Measurements from ENCODE around the gene COL9A3. TPM values are rescaled to one million over a fixed set of nuclear protein-coding genes. Genes with fewer than 3 reads are reported as not detected.

The COL9A3 gene
- polyA plus RNA-seq, 1 donor from 2014 or later = 3.1 TPM

GRCh38 chr20:62811320-62811719 lies 5.5 kb upstream of the COL9A3 start:
- Histone ChIP-seq H3K27ac (ENCODE audit: low read length) (no peak overlapping the region), H3K4me2 (ENCODE audit: low read length) (no peak overlapping the region), H3K9me2 (ENCODE audit: insufficient read depth, low read length) (no peaks in the 10 kb centered on the region), H3F3A (ENCODE audit: insufficient read depth, low read length, poor library complexity, severe bottlenecking) (no peaks in the 10 kb centered on the region), H3K79me2 (replicated peaks; ENCODE audit: insufficient read depth, low read length) (no peaks in the 10 kb centered on the region), H3K9me3 (ENCODE audit: low read length) (no peaks in the 10 kb centered on the region), H3K9ac (ENCODE audit: low read length) (no peak overlapping the region), H3K36me3 (ENCODE audit: insufficient read depth, low read length) (no peaks in the 10 kb centered on the region), H4K20me1 (ENCODE audit: insufficient read depth) (no peaks in the 10 kb centered on the region), H2AFZ (ENCODE audit: low read depth, low read length) (no peak overlapping the region), H3K27me3 (ENCODE audit: insufficient read depth, low read depth, low read length) (peaks cover 10% of the 10 kb centered on the region), H3K4me3 (ENCODE audit: low read length) (no peak overlapping the region)
- no peak for TF ChIP-seq SMC3 (conservative IDR thresholded peaks at IDR 0.05; ENCODE audit: poor library complexity)
- TF ChIP-seq RAD21 (conservative IDR thresholded peaks at IDR 0.05) = no peak

- no peaks in the 10 kb centered on the region for H3K9me2 ChIP-seq (ENCODE audit: insufficient read depth, low read length)
- no peaks in the 10 kb centered on the region for H4K20me1 ChIP-seq (ENCODE audit: insufficient read depth)
- peaks cover 14% of the 10 kb centered on the region for H3K27me3 ChIP-seq (ENCODE audit: insufficient read depth, low read depth, low read length)
- no peaks in the 10 kb centered on the region for H3K79me2 ChIP-seq (replicated peaks; ENCODE audit: insufficient read depth, low read length)
- H3K9ac ChIP-seq (ENCODE audit: low read length) = no peak overlapping the region
- no peak for TF ChIP-seq SMC3 (conservative IDR thresholded peaks at IDR 0.05; ENCODE audit: poor library complexity)
- no peak for TF ChIP-seq RAD21 (conservative IDR thresholded peaks at IDR 0.05)
- TF ChIP-seq TAF1 (IDR thresholded peaks at IDR 0.05; ENCODE audit: low read depth) = no peak
- H3K9me3 ChIP-seq (ENCODE audit: low read length) = no peaks in the 10 kb centered on the region
- no peak overlapping the region for H3K4me3 ChIP-seq (ENCODE audit: low read length)
- no peak overlapping the region for H3K4me2 ChIP-seq (ENCODE audit: low read length)
- no peaks in the 10 kb centered on the region for H3F3A ChIP-seq (ENCODE audit: insufficient read depth, low read length, poor library complexity, severe bottlenecking)
- H3K36me3 ChIP-seq (ENCODE audit: insufficient read depth, low read length) = no peaks in the 10 kb centered on the region
- H3K27ac ChIP-seq (ENCODE audit: low read length) = no peak overlapping the region
- H2AFZ ChIP-seq (ENCODE audit: low read depth, low read length) = no peak overlapping the region
Measured at GRCh38 chr20:62811720-62812119, 5.1 kb upstream of the COL9A3 start.

- Histone ChIP-seq H3F3A (ENCODE audit: insufficient read depth, low read length, poor library complexity, severe bottlenecking) (no peaks in the 10 kb centered on the region), H3K27me3 (ENCODE audit: insufficient read depth, low read depth, low read length) (peaks cover 17% of the 10 kb centered on the region), H3K9ac (ENCODE audit: low read length) (no peak overlapping the region), H2AFZ (ENCODE audit: low read depth, low read length) (no peak overlapping the region), H3K27ac (ENCODE audit: low read length) (no peak overlapping the region), H3K4me2 (ENCODE audit: low read length) (no peak overlapping the region), H3K4me3 (ENCODE audit: low read length) (no peak overlapping the region), H3K9me2 (ENCODE audit: insufficient read depth, low read length) (no peaks in the 10 kb centered on the region), H3K36me3 (ENCODE audit: insufficient read depth, low read length) (no peaks in the 10 kb centered on the region), H3K79me2 (replicated peaks; ENCODE audit: insufficient read depth, low read length) (no peaks in the 10 kb centered on the region), H3K9me3 (ENCODE audit: low read length) (no peaks in the 10 kb centered on the region), H4K20me1 (ENCODE audit: insufficient read depth) (no peaks in the 10 kb centered on the region)
- no peak for TF ChIP-seq MXI1 (conservative IDR thresholded peaks at IDR 0.05; ENCODE audit: poor library complexity, severe bottlenecking)
- no peak for TF ChIP-seq POLR2AphosphoS5 (IDR thresholded peaks at IDR 0.05)
- TF ChIP-seq TAF1 (IDR thresholded peaks at IDR 0.05; ENCODE audit: low read depth) = no peak
- no peak for TF ChIP-seq RAD21 (conservative IDR thresholded peaks at IDR 0.05)
- TF ChIP-seq EZH2 (IDR thresholded peaks at IDR 0.05; ENCODE audit: borderline replicate concordance, insufficient read depth, low read length, poor library complexity, severe bottlenecking) = no peak
- no peak for TF ChIP-seq CTCF (IDR thresholded peaks at IDR 0.05; ENCODE audit: poor library complexity, severe bottlenecking)
- TF ChIP-seq SMC3 (conservative IDR thresholded peaks at IDR 0.05; ENCODE audit: poor library complexity) = no peak
- no peak for TF ChIP-seq EP300 (conservative IDR thresholded peaks at IDR 0.05; ENCODE audit: poor library complexity, severe bottlenecking)
- TF ChIP-seq REST (IDR thresholded peaks at IDR 0.05; ENCODE audit: borderline replicate concordance) = no peak
Measured at GRCh38 chr20:62812181-62812906, 4.5 kb upstream of the COL9A3 start.

Measured in neural cell (in vitro differentiated cells).